HepG2 (cell line): ENCODE data around the gene SUSD3. TPM values are rescaled to one million over a fixed set of nuclear protein-coding genes. Genes with fewer than 3 reads are reported as not detected.

Experiments used
- ATAC-seq: fragments of 200-7000 bp; cut with Tn5 transposase; 3 replicates; pipeline ENCODE4 v1.9.1; 2020; ENCODE audit warnings: mild to moderate bottlenecking, moderate library complexity
- BruUV-seq: library from RNA; stranded (reverse); fragments of 400-500 nt; replicated peaks from 2 replicates; lab custom pipeline; 2021; lab: Mats Ljungman, UMichigan
- CTCF ChIA-PET: fragments of 300-600 bp; formaldehyde crosslinking; extraction: SDS; loops from one replicate; lab custom pipeline; 2021; ENCODE audit warnings: low total read pairs, inconsistent platforms, low intra/inter-chr PET ratio; lab: Yijun Ruan, JAX
- POLR2A ChIA-PET: fragments of 350-600 bp; sonication (Branson Sonifier 250); formaldehyde crosslinking; loops from one replicate; lab custom pipeline; 2020; ENCODE audit warnings: antibody characterized with exemption, inconsistent platforms; lab: Yijun Ruan, JAX
- DNase-seq: peaks from one replicate; pipeline ENCODE4 v3.0.0-alpha.2; 2015; ENCODE audit warnings: low spot score
- FAIRE-seq: peaks from 3 replicates; lab custom pipeline; 2011; peaks lifted over from hg19 to GRCh38; lab: Jason Lieb, UNC
- H2AFZ ChIP-seq: one replicate; pipeline ENCODE4 v1.6.1; 2011; ENCODE audit warnings: low read length, inconsistent platforms
- H3K27ac ChIP-seq: fragments of 300-600 bp; 3 replicates; pipeline ENCODE4 v1.8.0; 2011; ENCODE audit warnings: mixed run types, mild to moderate bottlenecking, mixed read lengths, low read length, inconsistent platforms; ENCODE audit not compliant: insufficient read depth; ENCODE audit errors: extremely low read length
- H3K27me3 ChIP-seq, 2 experiments: fragments of 200-600 bp in 1 of 2; 2 replicates in 1 of 2; 3 replicates in 1 of 2; pipeline versions ENCODE4 v1.6.0 to v1.8.0; 2011; ENCODE audit warnings: low read length in 2 of 2, mild to moderate bottlenecking in 2 of 2, moderate library complexity in 2 of 2, inconsistent platforms in 1 of 2; ENCODE audit not compliant: insufficient read depth in 2 of 2, control insufficient read depth in 1 of 2
- H3K36me3 ChIP-seq, 2 experiments: fragments of 200-600 bp in 1 of 2; replicated peaks in 1 of 2; 2 replicates in 1 of 2; 3 replicates in 1 of 2; pipeline versions ENCODE4 v1.5.1 to v1.8.0; 2011; ENCODE audit warnings: low read length in 2 of 2, inconsistent platforms in 1 of 2; ENCODE audit not compliant: insufficient read depth in 2 of 2, control insufficient read depth in 1 of 2
- H3K4me1 ChIP-seq: 2 replicates; pipeline ENCODE4 v1.5.1; 2012; ENCODE audit warnings: low read length, inconsistent platforms; ENCODE audit not compliant: insufficient read depth
- H3K4me2 ChIP-seq: 2 replicates; pipeline ENCODE4 v1.6.0; 2011; ENCODE audit warnings: low read depth, low read length, inconsistent platforms
- H3K4me3 ChIP-seq, 3 experiments: fragments of 200-600 bp in 1 of 3; sonication (generic), shearing (Covaris generic) in 1 of 3; replicated peaks in 1 of 3; 2 replicates each; pipeline ENCODE4 v1.5.1; 2011 to 2016; ENCODE audit warnings: low read length in 3 of 3, inconsistent platforms in 2 of 3, low read depth in 2 of 3, mild to moderate bottlenecking in 2 of 3, control low read depth in 1 of 3, mixed read lengths in 1 of 3; ENCODE audit not compliant: insufficient read depth in 1 of 3
- H3K79me2 ChIP-seq: one replicate; pipeline ENCODE4 v1.6.1; 2011; ENCODE audit warnings: low read length, inconsistent platforms; ENCODE audit not compliant: insufficient read depth
- H3K9ac ChIP-seq: 2 replicates; pipeline ENCODE4 v1.6.0; 2011; ENCODE audit warnings: mild to moderate bottlenecking, low read depth, low read length, inconsistent platforms; ENCODE audit not compliant: insufficient read depth
- H3K9me3 ChIP-seq: 2 replicates; pipeline ENCODE4 v1.5.1; 2012; ENCODE audit warnings: mild to moderate bottlenecking, low read length
- H4K20me1 ChIP-seq: 2 replicates; pipeline ENCODE4 v1.6.0; 2011; ENCODE audit warnings: inconsistent platforms, mild to moderate bottlenecking, low read length, moderate library complexity; ENCODE audit not compliant: insufficient read depth
- FOXP1 ChIP-seq, 2 experiments: fragments of 450-650 bp in 1 of 2; IDR thresholded peaks; 2 replicates each; pipeline ENCODE4 v1.6.1; 2017 to 2018; ENCODE audit warnings: antibody characterized with exemption in 1 of 2
- MNT ChIP-seq: fragments of 450-650 bp; IDR thresholded peaks from 2 replicates; pipeline ENCODE4 v1.6.1; 2016
- ZFP82 ChIP-seq: sonication (generic); formaldehyde crosslinking; IDR thresholded peaks from 2 replicates; pipeline ENCODE4 v1.5.1; 2020; ENCODE audit warnings: mild to moderate bottlenecking, missing genetic modification reagents, borderline replicate concordance
- ZFX ChIP-seq: sonication (generic); formaldehyde crosslinking; IDR thresholded peaks from 2 replicates; pipeline ENCODE4 v1.4.0; 2020; ENCODE audit warnings: mild to moderate bottlenecking, low read depth, missing genetic modification reagents, moderate library complexity
- ZNF768 ChIP-seq: sonication (generic); formaldehyde crosslinking; IDR thresholded peaks from 2 replicates; pipeline ENCODE4 v1.4.0; 2020; ENCODE audit warnings: missing genetic modification reagents
- WGBS: methylation state at CpG from one replicate; pipeline ENCODE4 v1.1.6; 2017; ENCODE audit warnings: low lambda C conversion rate; 5-methylcytosine and 5-hydroxymethylcytosine counted together
- in situ Hi-C: cut with HindIII; loops from 2 replicates; pipeline ENCODE4 v1.10.0; 2017; ENCODE audit warnings: low pct_unique_long_range_greater_than_20kb; ENCODE audit not compliant: extremely low pct_ligation_motif_present
- intact Hi-C: fragments of 100-400 bp; cut with micrococcal nuclease; formaldehyde crosslinking; loops from one replicate; pipeline ENCODE4 v1.10.0; 2022; ENCODE audit not compliant: unreplicated experiment
- polyA plus RNA-seq, 8 experiments: library from polyadenylated mRNA; depleted of rRNA in 3 of 8; stranded (reverse) in 7 of 8; unstranded in 1 of 8; fragments of >200 nt; fragmentation: Illumina TruSeq in 4 of 8; extraction: Trizol in 4 of 8; gene quantifications; 2 replicates each; pipeline versions ENCODE4 v1.2.1 to v1.2.3, GENCODE V29; 2011 to 2016; ENCODE audit warnings: low read depth in 4 of 8, missing spikeins in 1 of 8, mixed read lengths in 1 of 8; ENCODE audit not compliant: insufficient read depth in 1 of 8
- total RNA-seq, 5 experiments: library from RNA; depleted of rRNA; stranded (reverse); fragments of >200 nt; fragmentation: Illumina TruSeq; extraction: Trizol; gene quantifications; 2 replicates each; pipeline ENCODE4 v1.2.3, GENCODE V29; 2016; ENCODE audit warnings: low read depth in 1 of 5

The SUSD3 gene
- total and polyA plus RNA-seq, 2 of the 13 experiments (the other 11 are each of a cell fraction or from before 2014, with no cell fraction given): 7.0 to 9.1 TPM

- ChIA-PET POLR2A (interaction anchor here (1.1 to 7.5 kb wide), 5 partner anchors 11 to 170 kb away, joined by 3 to 195 read pairs (median 3); no protein-coding TSS in a partner anchor), CTCF (no interaction called here)
- H3K27ac ChIP-seq: peak overlapping the region; percentile 92
- ATAC-seq: no peak
- peak; percentile 70 for TF ChIP-seq MNT
- TF ChIP-seq ZFP82 (CRISPR knock-in tag): no peak
- TF ChIP-seq, all 625 proteins: peak for 1
- H3K9ac ChIP-seq: peak overlapping the region; percentile 16; the same call in 1 of the 2 replicates
- no TSS peak for BruUV-seq
- 94% methylated on average over 8 of the region's 10 CpGs for WGBS
- FAIRE-seq: no peak
- no peak overlapping the region for H3K4me3 ChIP-seq
- no peak overlapping the region for H2AFZ ChIP-seq
- peaks cover 70% of the 10 kb centered on the region for H3K4me1 ChIP-seq
- no peaks in the 10 kb centered on the region for H3K9me3 ChIP-seq
- H3K4me2 ChIP-seq: no peak overlapping the region; the same call in 1 of the 2 replicates
- no peaks in the 10 kb centered on the region; a peak in 1 of 5 replicates for H3K27me3 ChIP-seq
- H4K20me1 ChIP-seq: no peaks in the 10 kb centered on the region
- peaks cover 22 to 29% of the 10 kb centered on the region in 2 experiments; a peak in 4 of 5 replicates for H3K36me3 ChIP-seq
- DNase-seq: no peak
- intact Hi-C loops: no loop called here
- in situ Hi-C loops: no loop called here
- H3K79me2 ChIP-seq: peaks cover 74% of the 10 kb centered on the region
Measured at GRCh38 chr9:93128715-93129224, 70.3 kb downstream of the SUSD3 start.

- CTCF ChIA-PET: no interaction called here
- no TSS peak for BruUV-seq
- Histone ChIP-seq H3K9me3 (no peaks in the 10 kb centered on the region), H3K4me3 (no peak overlapping the region), H3K79me2 (peaks cover 74% of the 10 kb centered on the region), H4K20me1 (no peaks in the 10 kb centered on the region), H3K9ac (peak overlapping the region; percentile 13; the same call in 1 of the 2 replicates), H2AFZ (no peak overlapping the region), H3K4me2 (no peak overlapping the region), H3K4me1 (peaks cover 70% of the 10 kb centered on the region), H3K27me3 (no peaks in the 10 kb centered on the region; a peak in 1 of 5 replicates), H3K27ac (peak overlapping the region; percentile 5), H3K36me3 (peaks cover 22 to 26% of the 10 kb centered on the region in 2 experiments; a peak in 4 of 5 replicates)
- POLR2A ChIA-PET: interaction anchor here (1.1 to 7.5 kb wide), 4 partner anchors 12 to 170 kb away, joined by 3 to 195 read pairs (median 3); no protein-coding TSS in a partner anchor
- WGBS: 92% methylated on average over 4 of the region's 8 CpGs
- TF ChIP-seq ZNF768 (CRISPR knock-in tag) (0 out of 2 replicates have a peak, but pooled peaks have one; percentile 23), ZFX (CRISPR knock-in tag) (no peak), FOXP1 (IDR thresholded peaks at IDR 0.05) (no peak), FOXP1 (CRISPR knock-in tag; IDR thresholded peaks at IDR 0.05) (no peak)
- no peak for ATAC-seq
- DNase-seq: no peak
- intact Hi-C loops: no loop called here
- FAIRE-seq: no peak
- in situ Hi-C loops: no loop called here
Measured at GRCh38 chr9:93129286-93129685, 70.8 kb downstream of the SUSD3 start.
